Neuronal stem cell (in vitro differentiated cells): ENCODE measurements around the gene GTF2H3.
A peak's percentile ranks its signal among the peaks of the same experiment; 100 is the strongest.

Experiments
- DNase-seq: peaks from one replicate; pipeline ENCODE4 v3.0.0-alpha.2; 2013; ENCODE audit warnings: low spot score
- H2AFZ ChIP-seq: one replicate; pipeline ENCODE4 v1.6.1; 2013; ENCODE audit warnings: mild to moderate bottlenecking, low read length, inconsistent platforms
- H2AK5ac ChIP-seq: 2 replicates; pipeline ENCODE4 v1.6.1; 2013; ENCODE audit warnings: low read depth, mild to moderate bottlenecking, inconsistent platforms, low read length, moderate library complexity, mixed read lengths
- H2BK120ac ChIP-seq: 2 replicates; pipeline ENCODE4 v1.6.1; 2013; ENCODE audit warnings: low read depth, mild to moderate bottlenecking, inconsistent platforms, low read length, moderate library complexity, mixed read lengths
- H2BK12ac ChIP-seq: one replicate; pipeline ENCODE4 v1.6.1; 2013; ENCODE audit warnings: low read length, inconsistent platforms
- H2BK15ac ChIP-seq: 2 replicates; pipeline ENCODE4 v1.6.1; 2013; ENCODE audit warnings: mild to moderate bottlenecking, low read length, inconsistent platforms, mixed read lengths
- H2BK5ac ChIP-seq: one replicate; pipeline ENCODE4 v1.6.1; 2013; ENCODE audit warnings: inconsistent platforms, mild to moderate bottlenecking, low read length, moderate library complexity
- H3K14ac ChIP-seq: one replicate; pipeline ENCODE4 v1.6.1; 2013; ENCODE audit warnings: low read length, inconsistent platforms
- H3K18ac ChIP-seq: 2 replicates; pipeline ENCODE4 v1.6.1; 2013; ENCODE audit warnings: low read length, inconsistent platforms
- H3K23ac ChIP-seq: 2 replicates; pipeline ENCODE4 v1.6.1; 2013; ENCODE audit warnings: low read depth, mild to moderate bottlenecking, mixed read lengths, low read length, inconsistent platforms; ENCODE audit not compliant: poor library complexity
- H3K27ac ChIP-seq: replicated peaks from 3 replicates; pipeline ENCODE4 v1.5.1; 2013; ENCODE audit warnings: low read length, inconsistent platforms
- H3K27me3 ChIP-seq, 3 experiments: 2 replicates each; pipeline ENCODE4 v1.6.1; 2013; ENCODE audit warnings: low read length in 3 of 3, mild to moderate bottlenecking in 2 of 3, inconsistent platforms in 1 of 3, low read depth in 1 of 3, mixed read lengths in 1 of 3, moderate library complexity in 1 of 3; ENCODE audit not compliant: control insufficient read depth in 3 of 3, insufficient read depth in 3 of 3
- H3K36me3 ChIP-seq, 2 donors: replicated peaks in 1 of 2; 2 replicates each; pipeline ENCODE4 v1.6.1; 2013; ENCODE audit warnings: low read length in 2 of 2; ENCODE audit not compliant: control insufficient read depth in 2 of 2, insufficient read depth in 2 of 2
- H3K4ac ChIP-seq: 2 replicates; pipeline ENCODE4 v1.6.1; 2013; ENCODE audit warnings: inconsistent platforms, mild to moderate bottlenecking, low read length, moderate library complexity
- H3K4me1 ChIP-seq, 2 donors: 1 replicate in 1 of 2; 2 replicates in 1 of 2; pipeline ENCODE4 v1.6.1; 2013; ENCODE audit warnings: low read length in 2 of 2, low read depth in 1 of 2; ENCODE audit not compliant: control insufficient read depth in 2 of 2, insufficient read depth in 1 of 2
- H3K4me2 ChIP-seq: one replicate; pipeline ENCODE4 v1.6.1; 2013; ENCODE audit warnings: mild to moderate bottlenecking, low read length, inconsistent platforms; ENCODE audit not compliant: insufficient read depth, poor library complexity, severe bottlenecking
- H3K4me3 ChIP-seq, 2 donors: 2 replicates each; pipeline ENCODE4 v1.5.1; 2013; ENCODE audit warnings: low read length in 2 of 2, mild to moderate bottlenecking in 2 of 2, inconsistent platforms in 1 of 2, moderate library complexity in 1 of 2
- H3K79me1 ChIP-seq: one replicate; pipeline ENCODE4 v1.6.1; 2013; ENCODE audit warnings: low read depth, mild to moderate bottlenecking, inconsistent platforms, low read length, moderate library complexity
- H3K9ac ChIP-seq: one replicate; pipeline ENCODE4 v1.6.1; 2013; ENCODE audit warnings: mild to moderate bottlenecking, low read depth, low read length, inconsistent platforms; ENCODE audit not compliant: poor library complexity
- H3K9me3 ChIP-seq, 2 donors: replicated peaks in 1 of 2; 2 replicates each; pipeline versions ENCODE3 to v1.6.1; 2013; ENCODE audit warnings: low read length in 2 of 2, mild to moderate bottlenecking in 2 of 2, inconsistent platforms in 1 of 2, low read depth in 1 of 2, mixed read lengths in 1 of 2, moderate library complexity in 1 of 2; ENCODE audit not compliant: control insufficient read depth in 2 of 2, insufficient read depth in 1 of 2
- H4K8ac ChIP-seq: one replicate; pipeline ENCODE4 v1.6.1; 2013; ENCODE audit warnings: low read depth, mild to moderate bottlenecking, inconsistent platforms, low read length, moderate library complexity
- H4K91ac ChIP-seq: one replicate; pipeline ENCODE4 v1.6.1; 2013; ENCODE audit warnings: low read length, low read depth, mild to moderate bottlenecking, inconsistent platforms; ENCODE audit not compliant: poor library complexity
- WGBS, 2 donors: extraction: QIAGEN DNeasy Blood & Tissue Kit; methylation state at CpG; one replicate each; pipeline ENCODE4 v1.1.7; 2013; ENCODE audit warnings: missing lambda C conversion rate in 2 of 2, mixed read lengths in 1 of 2; ENCODE audit not compliant: insufficient read length in 2 of 2, insufficient replicate concordance in 1 of 2; ENCODE audit errors: extremely low coverage in 2 of 2; 5-methylcytosine and 5-hydroxymethylcytosine counted together

The GTF2H3 gene

DNA sequence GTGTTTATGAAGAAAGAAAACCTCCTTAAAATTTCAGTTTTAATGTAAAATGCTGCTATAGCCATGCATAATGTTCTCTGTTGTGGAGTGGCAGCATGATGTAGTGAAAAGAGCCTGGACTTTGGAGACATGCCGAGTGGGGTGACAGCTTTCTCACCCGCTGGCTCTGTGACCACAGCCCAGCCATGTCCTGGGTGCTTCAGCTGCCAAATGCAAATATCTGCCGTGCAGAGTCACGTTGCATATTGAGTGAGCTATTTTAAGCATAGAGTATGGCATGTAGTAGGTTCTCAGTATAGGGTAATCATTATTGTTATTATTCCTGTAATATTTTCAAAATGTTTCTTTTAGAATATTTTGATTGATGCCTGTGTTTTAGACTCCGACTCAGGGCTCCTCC, 21.8 kb downstream of the GTF2H3 start:
- Histone ChIP-seq H3K27ac (no peak overlapping the region), H3K4ac (no peak overlapping the region), H3K27me3 (no peaks in the 10 kb centered on the region), H3K9ac (peak overlapping the region; percentile 44), H3K4me2 (no peak overlapping the region), H3K23ac (no peak overlapping the region), H3K9me3 (peaks cover 0 to 2% of the 10 kb centered on the region in 2 donors), H2BK120ac (no peak overlapping the region), H2BK12ac (no peak overlapping the region), H3K14ac (no peak overlapping the region), H2BK5ac (no peak overlapping the region), H3K4me1 (no peaks in the 10 kb centered on the region), H3K18ac (no peak overlapping the region), H2AK5ac (no peak overlapping the region), H4K8ac (no peak overlapping the region), H3K79me1 (no peaks in the 10 kb centered on the region), H2AFZ (no peak overlapping the region), H4K91ac (no peak overlapping the region), H3K4me3 (no peak overlapping the region), H2BK15ac (no peak overlapping the region), H3K36me3 (peaks cover 22 to 92% of the 10 kb centered on the region in 2 donors)
- WGBS, 2 donors = no CpG with 5 or more reads among the region's 5 CpGs
- DNase-seq = no peak

DNA sequence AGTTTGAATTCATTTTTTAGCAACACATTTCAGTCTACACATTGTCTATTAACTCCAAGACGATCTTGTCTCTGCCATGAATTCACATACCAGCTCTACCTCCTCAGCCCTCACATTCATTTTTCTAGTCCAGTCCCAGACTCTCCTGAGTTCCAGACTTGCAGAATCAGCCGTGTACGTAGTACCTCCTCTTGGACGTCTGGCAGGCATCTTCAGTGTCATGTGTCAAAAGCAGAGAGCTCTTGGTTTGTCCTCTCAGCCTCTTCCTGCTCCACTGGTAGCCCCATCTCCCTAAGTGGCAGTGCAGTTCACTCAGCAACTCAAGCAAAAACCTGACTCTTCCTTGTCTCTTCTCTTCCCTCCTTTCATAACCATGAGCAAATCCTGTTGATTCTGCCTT, 22.8 kb downstream of the GTF2H3 start:
- Histone ChIP-seq H3K27me3 (no peaks in the 10 kb centered on the region), H3K79me1 (no peaks in the 10 kb centered on the region), H2AK5ac (no peak overlapping the region), H3K4ac (no peak overlapping the region), H3K9me3 (peaks cover 0 to 2% of the 10 kb centered on the region in 2 donors), H3K4me2 (no peak overlapping the region), H2BK5ac (no peak overlapping the region), H4K91ac (no peak overlapping the region), H2BK15ac (no peak overlapping the region), H4K8ac (no peak overlapping the region), H2AFZ (no peak overlapping the region), H3K4me3 (no peak overlapping the region), H2BK12ac (no peak overlapping the region), H3K18ac (no peak overlapping the region), H3K14ac (no peak overlapping the region), H2BK120ac (no peak overlapping the region), H3K9ac (no peak overlapping the region), H3K27ac (no peak overlapping the region), H3K36me3 (peaks cover 22 to 91% of the 10 kb centered on the region in 2 donors), H3K23ac (no peak overlapping the region), H3K4me1 (no peaks in the 10 kb centered on the region)
- no CpG with 5 or more reads among the region's 4 CpGs for WGBS, 2 donors
- no peak for DNase-seq

DNA sequence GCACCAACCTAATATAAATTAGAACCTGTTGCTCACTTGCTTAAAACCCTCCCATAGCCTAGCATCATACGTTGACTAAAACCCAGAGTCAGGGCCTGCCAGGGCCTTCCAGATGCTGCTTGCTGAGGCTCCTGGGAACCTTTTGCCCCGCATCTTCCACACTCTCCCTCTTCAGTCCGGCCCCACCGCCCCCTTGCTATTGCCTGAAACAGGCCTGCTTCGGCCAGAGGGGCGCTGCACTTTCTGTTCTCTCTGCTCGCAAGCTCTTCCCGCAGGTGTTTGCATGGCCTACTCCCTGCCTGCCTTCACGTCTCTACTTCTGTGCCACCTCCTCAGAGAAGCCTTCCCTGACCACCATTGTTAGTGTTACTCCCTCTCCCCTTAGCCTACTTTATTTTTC, 23.6 kb downstream of the GTF2H3 start:
- H4K8ac ChIP-seq = no peak overlapping the region
- no peak overlapping the region for H3K4ac ChIP-seq
- H3K23ac ChIP-seq = no peak overlapping the region
- H2BK12ac ChIP-seq = no peak overlapping the region
- H3K27ac ChIP-seq = no peak overlapping the region
- H3K79me1 ChIP-seq = no peaks in the 10 kb centered on the region
- H2BK15ac ChIP-seq = no peak overlapping the region
- H2AFZ ChIP-seq = no peak overlapping the region
- H2AK5ac ChIP-seq = no peak overlapping the region
- no peak overlapping the region for H2BK120ac ChIP-seq
- H3K14ac ChIP-seq = no peak overlapping the region
- H4K91ac ChIP-seq = no peak overlapping the region
- H3K9me3 ChIP-seq = peaks cover 0 to 2% of the 10 kb centered on the region in 2 donors
- H3K4me2 ChIP-seq = no peak overlapping the region
- H2BK5ac ChIP-seq = no peak overlapping the region
- H3K4me3 ChIP-seq = no peak overlapping the region
- WGBS, 2 donors = no CpG with 5 or more reads among the region's 9 CpGs
- no peak for DNase-seq
- no peak overlapping the region for H3K9ac ChIP-seq
- no peaks in the 10 kb centered on the region for H3K27me3 ChIP-seq
- no peaks in the 10 kb centered on the region for H3K4me1 ChIP-seq
- no peak overlapping the region for H3K18ac ChIP-seq
- peaks cover 20 to 84% of the 10 kb centered on the region in 2 donors for H3K36me3 ChIP-seq

DNA sequence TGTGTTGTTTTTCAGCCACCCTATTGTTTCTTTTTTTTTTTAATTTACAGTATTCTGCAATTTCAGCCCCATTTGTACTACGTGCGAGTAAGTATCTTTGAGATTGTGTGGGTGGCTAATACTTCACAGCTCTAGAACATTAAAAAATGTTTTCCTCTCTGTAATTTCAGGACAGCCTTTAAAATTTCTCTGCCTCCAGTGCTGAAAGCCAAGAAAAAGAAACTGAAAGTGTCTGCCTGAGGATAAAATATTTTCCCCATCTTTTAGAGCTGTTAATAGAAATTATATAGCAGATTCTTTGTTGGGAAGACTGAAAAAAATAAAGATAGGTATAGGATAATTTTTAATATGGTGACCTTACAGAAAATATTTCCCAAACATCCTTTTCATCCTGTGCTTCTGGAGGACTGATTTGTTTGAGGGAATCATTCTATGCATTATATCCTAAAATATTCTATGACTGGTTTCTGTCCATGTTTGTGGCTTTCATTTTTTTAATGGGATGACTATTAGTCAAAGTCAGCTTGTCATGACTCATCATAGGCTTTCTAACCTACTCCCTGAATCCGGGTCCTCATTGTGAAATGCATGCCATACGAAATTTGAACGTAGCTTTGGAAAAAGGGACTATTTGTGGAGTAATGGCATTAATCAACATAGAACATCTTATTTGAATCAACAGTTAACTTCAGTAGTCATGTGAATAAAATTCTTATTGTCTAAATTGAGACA, 26.5 kb downstream of the GTF2H3 start:
- Histone ChIP-seq H3K23ac (no peak overlapping the region), H2AFZ (no peak overlapping the region), H3K4me3 (no peak overlapping the region), H2BK5ac (no peak overlapping the region), H3K4me1 (no peaks in the 10 kb centered on the region), H2BK120ac (no peak overlapping the region), H2BK12ac (no peak overlapping the region), H4K8ac (no peak overlapping the region), H3K4me2 (no peak overlapping the region), H3K9ac (no peak overlapping the region), H3K36me3 (peaks cover 12 to 66% of the 10 kb centered on the region in 2 donors), H3K14ac (no peak overlapping the region), H3K79me1 (no peaks in the 10 kb centered on the region), H3K4ac (no peak overlapping the region), H3K9me3 (peaks cover 0 to 6% of the 10 kb centered on the region in 2 donors), H4K91ac (no peak overlapping the region), H2AK5ac (no peak overlapping the region), H2BK15ac (no peak overlapping the region), H3K18ac (no peak overlapping the region), H3K27ac (no peak overlapping the region), H3K27me3 (no peaks in the 10 kb centered on the region)
- no peak for DNase-seq
- no CpG with 5 or more reads among the region's 5 CpGs for WGBS, 2 donors
